NCI-H2227 treated with DMSO at 0.1 percent for 48 hours (cell line): Measurements from ENCODE around the gene FAM177B.
A peak's percentile ranks its signal among the peaks of the same experiment; 100 is the strongest.

Experiments
- DNase-seq: peaks from one replicate; lab custom pipeline; 2025; lab: John Stamatoyannopoulos, UW

FAM177B gene

GRCh38 chr1:222786121-222786520, 49.1 kb downstream of the FAM177B start:
- DNase-seq = no peak

GRCh38 chr1:222787729-222788128, 50.7 kb downstream of the FAM177B start:
- DNase-seq = no peak

- no peak for DNase-seq
These were observed 51.6 kb downstream of the FAM177B start for GRCh38 chr1:222788402-222789156.

GRCh38 chr1:222790115-222790514, 53.1 kb downstream of the FAM177B start:
- DNase-seq = no peak

DNA sequence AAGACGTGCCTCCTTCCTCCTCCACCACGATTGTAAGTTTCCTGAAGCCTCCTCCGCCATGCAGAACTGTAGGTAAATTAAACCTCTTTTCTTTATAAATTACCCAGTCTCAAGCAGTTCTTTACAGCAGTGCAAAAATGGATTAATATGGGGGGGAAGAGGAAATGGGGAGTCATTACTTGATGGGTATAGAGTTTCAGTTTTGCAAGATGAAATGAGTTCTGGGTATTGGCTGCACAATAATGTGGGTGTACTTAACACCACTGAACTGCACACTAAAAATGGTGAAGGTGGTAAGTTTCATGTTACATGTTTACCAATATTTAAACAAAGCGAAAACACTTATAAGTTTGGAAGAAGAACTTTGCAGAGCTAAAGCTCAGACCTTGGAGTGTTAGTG, 53.5 kb downstream of the FAM177B start:
- no peak for DNase-seq

DNA sequence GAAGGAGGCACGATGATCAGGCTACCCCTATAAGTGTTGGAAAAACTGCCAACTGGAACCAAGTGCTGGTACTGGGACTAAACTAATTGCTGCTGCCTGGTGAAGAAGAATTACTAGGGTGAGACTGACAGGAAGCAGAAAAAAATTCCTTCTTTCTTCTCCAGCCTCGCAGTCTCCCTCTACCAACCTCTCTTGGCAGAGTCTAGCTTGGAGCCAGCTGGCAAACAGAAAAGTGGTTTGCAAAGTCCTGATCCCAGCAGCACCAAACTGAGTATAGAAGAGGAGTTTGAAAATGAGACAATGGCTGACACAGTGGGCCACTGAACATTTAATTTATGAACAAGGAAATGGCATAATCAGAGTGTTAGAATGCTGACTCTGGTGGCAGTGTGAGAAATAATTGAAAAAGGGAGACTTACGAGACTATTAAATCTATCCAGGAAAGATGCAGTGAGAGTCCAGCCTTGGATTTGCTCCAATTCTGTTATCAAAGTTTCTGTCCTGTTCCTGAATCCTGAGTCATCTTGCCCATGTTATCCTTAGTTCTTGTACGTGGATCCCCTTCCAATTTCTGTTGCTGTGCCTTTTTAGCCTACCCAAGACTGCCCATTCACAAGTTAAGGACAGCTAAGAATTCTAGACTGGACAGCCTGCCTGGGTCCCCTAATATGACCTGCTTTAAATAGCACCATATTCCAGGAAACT, 54.2 kb downstream of the FAM177B start:
- no peak for DNase-seq

DNA sequence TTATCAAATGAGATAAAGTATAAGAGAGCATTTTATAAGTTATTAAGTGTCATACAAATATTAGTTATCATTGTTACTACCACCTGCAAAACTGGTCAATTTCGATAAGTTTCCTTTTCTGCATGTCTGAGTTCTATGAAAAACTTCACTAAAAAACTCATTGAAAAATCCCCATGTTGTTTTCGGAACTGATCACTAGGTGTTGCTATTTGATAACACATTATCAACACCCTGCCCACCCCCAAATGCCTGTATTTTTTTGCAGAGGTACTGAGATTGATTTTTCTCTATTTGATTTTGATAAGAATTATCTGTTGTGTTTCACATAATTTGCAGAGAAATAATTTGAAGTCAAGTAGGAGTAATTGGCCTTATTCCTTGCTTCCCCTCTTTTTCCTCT, 55.7 kb downstream of the FAM177B start:
- peak; percentile 46 for DNase-seq

GRCh38 chr1:222794656-222795474, 57.9 kb downstream of the FAM177B start:
- DNase-seq = no peak

- no peak for DNase-seq
These were observed 61.1 kb downstream of the FAM177B start for GRCh38 chr1:222798116-222798515.

- DNase-seq = no peak
These were observed 62.0 kb downstream of the FAM177B start for GRCh38 chr1:222798975-222799374.
